PC-3 (cell line): ENCODE results near the gene TUBB8. TPM values are rescaled to one million over a fixed set of nuclear protein-coding genes. Genes with fewer than 3 reads are reported as not detected.
"Not testable (repeated sequence)": the region's sequence is repeated elsewhere in the genome, so short reads cannot be mapped to it uniquely, and the experiment has no call there.

Source experiments
- ATAC-seq: fragments of 200-7000 bp; cut with Tn5 transposase; 2 replicates; pipeline ENCODE4 v1.9.1; 2020; ENCODE audit warnings: mild to moderate bottlenecking, moderate library complexity
- BruUV-seq: library from RNA; stranded (reverse); fragments of 400-500 nt; replicated peaks from 2 replicates; lab custom pipeline; 2021; lab: Mats Ljungman, UMichigan
- CTCF ChIA-PET: fragments of 300-600 bp; sonication (Branson Sonifier 250); formaldehyde crosslinking; loops from one replicate; lab custom pipeline; 2022; ENCODE audit warnings: antibody characterized with exemption; lab: Charles Lee
- POLR2A ChIA-PET: fragments of 300-600 bp; sonication (Branson Sonifier 250); formaldehyde crosslinking; loops from one replicate; lab custom pipeline; 2022; ENCODE audit warnings: antibody characterized with exemption; ENCODE audit not compliant: unreplicated experiment; lab: Charles Lee
- DNase-seq: peaks from one replicate; pipeline ENCODE4 v3.0.0-alpha.2; 2015
- H2AFZ ChIP-seq: fragments of 300-600 bp; sonication (generic); 2 replicates; pipeline ENCODE4 v1.6.0; 2016; ENCODE audit warnings: antibody characterized with exemption, low read length
- H3F3A ChIP-seq: fragments of 300-600 bp; sonication (generic); one replicate; pipeline ENCODE4 v1.6.0; 2017; ENCODE audit warnings: antibody characterized with exemption, low read length, control low read depth, mild to moderate bottlenecking; ENCODE audit not compliant: unreplicated experiment
- H3K27ac ChIP-seq: fragments of 300-600 bp; sonication (generic); 2 replicates; pipeline ENCODE4 v1.5.1; 2016; ENCODE audit warnings: mild to moderate bottlenecking, low read length
- H3K27me3 ChIP-seq: fragments of 300-600 bp; sonication (generic); 2 replicates; pipeline ENCODE4 v1.6.1; 2016; ENCODE audit warnings: low read length, mixed read lengths
- H3K36me3 ChIP-seq: fragments of 300-600 bp; sonication (generic); 2 replicates; pipeline ENCODE4 v1.6.1; 2016; ENCODE audit warnings: low read depth, mixed run types, low read length, mixed read lengths
- H3K4me1 ChIP-seq: fragments of 300-600 bp; sonication (generic); 2 replicates; pipeline ENCODE4 v1.5.1; 2016; ENCODE audit warnings: low read length; ENCODE audit not compliant: insufficient read depth
- H3K4me2 ChIP-seq: fragments of 300-600 bp; sonication (generic); 2 replicates; pipeline ENCODE4 v1.6.0; 2016; ENCODE audit warnings: low read length
- H3K4me3 ChIP-seq: fragments of 300-600 bp; sonication (generic); 2 replicates; pipeline ENCODE4 v1.5.1; 2016; ENCODE audit warnings: mild to moderate bottlenecking, low read length, mixed read lengths
- H3K79me2 ChIP-seq: fragments of 300-600 bp; sonication (generic); 2 replicates; pipeline ENCODE4 v1.6.1; 2017; ENCODE audit warnings: low read length, mixed read lengths
- H3K9ac ChIP-seq: fragments of 300-600 bp; sonication (generic); 2 replicates; pipeline ENCODE4 v1.6.0; 2016; ENCODE audit warnings: mild to moderate bottlenecking, low read length
- H3K9me2 ChIP-seq: fragments of 300-600 bp; sonication (generic); replicated peaks from 2 replicates; pipeline ENCODE4 v1.6.1; 2016; ENCODE audit warnings: mixed run types, low read length, mixed read lengths
- H3K9me3 ChIP-seq: fragments of 300-600 bp; sonication (generic); 2 replicates; pipeline ENCODE4 v1.6.1; 2016; ENCODE audit warnings: low read length, mixed read lengths
- H4K20me1 ChIP-seq: fragments of 300-600 bp; sonication (generic); 2 replicates; pipeline ENCODE4 v1.6.1; 2016; ENCODE audit warnings: low read length, mixed read lengths
- CTCF ChIP-seq: fragments of 300-600 bp; sonication (generic); conservative IDR thresholded peaks from 2 replicates; pipeline ENCODE4 v1.5.1; 2017; ENCODE audit warnings: antibody characterized with exemption, low read depth, mild to moderate bottlenecking, low read length
- intact Hi-C: fragments of 100-400 bp; cut with micrococcal nuclease; formaldehyde crosslinking; loops from 2 replicates; pipeline ENCODE4 v1.9.0; 2023
- total RNA-seq: library from RNA; depleted of rRNA; stranded (reverse); fragments of >200 nt; gene quantifications from 2 replicates; pipeline ENCODE4 v1.2.3, GENCODE V29; 2014

TUBB8 gene
- total RNA-seq, 1 experiment from 2014 or later = not detected

GRCh38 chr10:73543-74265, 24.6 kb upstream of the TUBB8 start:
- peak overlapping the region; percentile 63 for H2AFZ ChIP-seq
- POLR2A ChIA-PET, intact Hi-C loops, H3K4me1 ChIP-seq, H3K79me2 ChIP-seq, H3K9me3 ChIP-seq, H3F3A ChIP-seq, H3K36me3 ChIP-seq, CTCF ChIA-PET, H3K9me2 ChIP-seq, H4K20me1 ChIP-seq, BruUV-seq, H3K27me3 ChIP-seq, H3K27ac ChIP-seq, H3K9ac ChIP-seq: not testable (repeated sequence)
- ATAC-seq (peak; percentile 56), DNase-seq (peak; percentile 40)
- peak overlapping the region; percentile 62 for H3K4me2 ChIP-seq
- peak overlapping the region; percentile 65 for H3K4me3 ChIP-seq
- peak; percentile 49; the same call in 1 of the 2 replicates for TF ChIP-seq CTCF

GRCh38 chr10:68156-68555, 19.1 kb upstream of the TUBB8 start:
- DNase-seq, H3K27ac ChIP-seq, H2AFZ ChIP-seq, H3K4me2 ChIP-seq, BruUV-seq, POLR2A ChIA-PET, intact Hi-C loops, H3K4me1 ChIP-seq, H4K20me1 ChIP-seq, H3K9me3 ChIP-seq, H3K36me3 ChIP-seq, H3K9ac ChIP-seq, CTCF ChIA-PET, H3K27me3 ChIP-seq, ATAC-seq, H3K79me2 ChIP-seq, H3K4me3 ChIP-seq, H3K9me2 ChIP-seq, H3F3A ChIP-seq: not testable (repeated sequence)

- H3K27ac ChIP-seq, H3K4me1 ChIP-seq, H3K4me3 ChIP-seq, intact Hi-C loops, BruUV-seq, CTCF ChIA-PET, H3K79me2 ChIP-seq, POLR2A ChIA-PET, ATAC-seq, H3K9me3 ChIP-seq, H3K27me3 ChIP-seq, H3K9me2 ChIP-seq, H3K9ac ChIP-seq, H3F3A ChIP-seq, H3K36me3 ChIP-seq, H2AFZ ChIP-seq, H4K20me1 ChIP-seq, H3K4me2 ChIP-seq: not testable (repeated sequence)
- peak; percentile 29 for DNase-seq
Observed at GRCh38 chr10:49926-50325, 830 bp upstream of the TUBB8 start.

GRCh38 chr10:47864-48263, 1.2 kb downstream of the TUBB8 start:
- ATAC-seq, H3K79me2 ChIP-seq, POLR2A ChIA-PET, intact Hi-C loops, H4K20me1 ChIP-seq, CTCF ChIA-PET, H3K27ac ChIP-seq, BruUV-seq, H3K9ac ChIP-seq, H3K9me2 ChIP-seq, H3K27me3 ChIP-seq, H3K36me3 ChIP-seq, H3K4me1 ChIP-seq, H3K4me2 ChIP-seq, H2AFZ ChIP-seq, H3F3A ChIP-seq, H3K4me3 ChIP-seq, DNase-seq, H3K9me3 ChIP-seq: not testable (repeated sequence)

GRCh38 chr10:13315-13635, 35.8 kb downstream of the TUBB8 start:
- POLR2A ChIA-PET, H3K27ac ChIP-seq, H3K27me3 ChIP-seq, H3K9me2 ChIP-seq, BruUV-seq, H3K4me1 ChIP-seq, ATAC-seq, H3K79me2 ChIP-seq, H3K9me3 ChIP-seq, CTCF ChIA-PET, H3F3A ChIP-seq, H2AFZ ChIP-seq, H3K4me3 ChIP-seq, H3K4me2 ChIP-seq, DNase-seq, H3K9ac ChIP-seq, H3K36me3 ChIP-seq, H4K20me1 ChIP-seq, intact Hi-C loops: not testable (repeated sequence)

- H3K79me2 ChIP-seq, CTCF ChIA-PET, H3K36me3 ChIP-seq, intact Hi-C loops, H3F3A ChIP-seq, H3K9ac ChIP-seq, H3K27ac ChIP-seq, H4K20me1 ChIP-seq, H3K9me2 ChIP-seq, H3K27me3 ChIP-seq, H3K4me1 ChIP-seq, H3K4me2 ChIP-seq, POLR2A ChIA-PET, H3K9me3 ChIP-seq, ATAC-seq, H3K4me3 ChIP-seq, BruUV-seq, DNase-seq, H2AFZ ChIP-seq: not testable (repeated sequence)
Observed at GRCh38 chr10:12444-13314, 36.4 kb downstream of the TUBB8 start.
